ENCODE measurements around the gene LRTM1. TPM values are rescaled to one million over a fixed set of nuclear protein-coding genes. Genes with fewer than 3 reads are reported as not detected.

The LRTM1 gene
- total RNA-seq, 4 donors from 2014 or later: not detected

GRCh38 chr3:54950391-54951003 lies 22.6 kb upstream of the LRTM1 start:
- no peaks in the 10 kb centered on the region for H3K27me3 ChIP-seq
- no peaks in the 10 kb centered on the region for H3K36me3 ChIP-seq
- WGBS: 56% methylated on average over 7 of the region's 7 CpGs
- H3K4me1 ChIP-seq: peaks cover 10 to 44% (median 40%) of the 10 kb centered on the region in 4 donors
- H3K4me3 ChIP-seq: no peak overlapping the region
- no peaks in the 10 kb centered on the region for H3K9me3 ChIP-seq
- TF ChIP-seq, protein P1, sequence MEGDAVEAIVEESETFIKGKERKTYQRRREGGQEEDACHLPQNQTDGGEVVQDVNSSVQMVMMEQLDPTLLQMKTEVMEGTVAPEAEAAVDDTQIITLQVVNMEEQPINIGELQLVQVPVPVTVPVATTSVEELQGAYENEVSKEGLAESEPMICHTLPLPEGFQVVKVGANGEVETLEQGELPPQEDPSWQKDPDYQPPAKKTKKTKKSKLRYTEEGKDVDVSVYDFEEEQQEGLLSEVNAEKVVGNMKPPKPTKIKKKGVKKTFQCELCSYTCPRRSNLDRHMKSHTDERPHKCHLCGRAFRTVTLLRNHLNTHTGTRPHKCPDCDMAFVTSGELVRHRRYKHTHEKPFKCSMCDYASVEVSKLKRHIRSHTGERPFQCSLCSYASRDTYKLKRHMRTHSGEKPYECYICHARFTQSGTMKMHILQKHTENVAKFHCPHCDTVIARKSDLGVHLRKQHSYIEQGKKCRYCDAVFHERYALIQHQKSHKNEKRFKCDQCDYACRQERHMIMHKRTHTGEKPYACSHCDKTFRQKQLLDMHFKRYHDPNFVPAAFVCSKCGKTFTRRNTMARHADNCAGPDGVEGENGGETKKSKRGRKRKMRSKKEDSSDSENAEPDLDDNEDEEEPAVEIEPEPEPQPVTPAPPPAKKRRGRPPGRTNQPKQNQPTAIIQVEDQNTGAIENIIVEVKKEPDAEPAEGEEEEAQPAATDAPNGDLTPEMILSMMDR (IDR thresholded peaks at IDR 0.05): no peak
- TF ChIP-seq POLR2A (IDR thresholded peaks at IDR 0.05; ENCODE audit: low read depth): no peak
- no peak for TF ChIP-seq EP300 (IDR thresholded peaks at IDR 0.05)
- no peak for TF ChIP-seq POLR2AphosphoS5 (IDR thresholded peaks at IDR 0.05)
- H3K27ac ChIP-seq (replicated peaks in 1 of 4): no peak overlapping the region
- intact Hi-C loops (cut with DNase I): loop anchor here (5.0 to 10.0 kb wide), 3 partner anchors 78 to 534 kb away; partner anchors contain the start of gene WNT5A
- DNase-seq (ENCODE audit: extremely low spot score): no peak

GRCh38 chr3:54949491-54950044 lies 21.7 kb upstream of the LRTM1 start:
- DNase-seq (ENCODE audit: extremely low spot score): no peak
- Histone ChIP-seq H3K36me3 (no peaks in the 10 kb centered on the region), H3K9me3 (no peaks in the 10 kb centered on the region), H3K27me3 (no peaks in the 10 kb centered on the region), H3K4me3 (no peak overlapping the region), H3K4me1 (peaks cover 10 to 42% (median 38%) of the 10 kb centered on the region in 4 donors), H3K27ac (replicated peaks in 1 of 4) (no peak overlapping the region)
- WGBS: 83% methylated on average over 4 of the region's 4 CpGs
- intact Hi-C loops (cut with DNase I): loop anchor here (5.0 to 10.0 kb wide), 3 partner anchors 77 to 535 kb away; partner anchors contain the start of gene WNT5A
- TF ChIP-seq, protein P1 (IDR thresholded peaks at IDR 0.05): no peak
- no peak for TF ChIP-seq POLR2A (IDR thresholded peaks at IDR 0.05; ENCODE audit: low read depth)
- no peak for TF ChIP-seq EP300 (IDR thresholded peaks at IDR 0.05)
- TF ChIP-seq POLR2AphosphoS5 (IDR thresholded peaks at IDR 0.05): no peak

DNA sequence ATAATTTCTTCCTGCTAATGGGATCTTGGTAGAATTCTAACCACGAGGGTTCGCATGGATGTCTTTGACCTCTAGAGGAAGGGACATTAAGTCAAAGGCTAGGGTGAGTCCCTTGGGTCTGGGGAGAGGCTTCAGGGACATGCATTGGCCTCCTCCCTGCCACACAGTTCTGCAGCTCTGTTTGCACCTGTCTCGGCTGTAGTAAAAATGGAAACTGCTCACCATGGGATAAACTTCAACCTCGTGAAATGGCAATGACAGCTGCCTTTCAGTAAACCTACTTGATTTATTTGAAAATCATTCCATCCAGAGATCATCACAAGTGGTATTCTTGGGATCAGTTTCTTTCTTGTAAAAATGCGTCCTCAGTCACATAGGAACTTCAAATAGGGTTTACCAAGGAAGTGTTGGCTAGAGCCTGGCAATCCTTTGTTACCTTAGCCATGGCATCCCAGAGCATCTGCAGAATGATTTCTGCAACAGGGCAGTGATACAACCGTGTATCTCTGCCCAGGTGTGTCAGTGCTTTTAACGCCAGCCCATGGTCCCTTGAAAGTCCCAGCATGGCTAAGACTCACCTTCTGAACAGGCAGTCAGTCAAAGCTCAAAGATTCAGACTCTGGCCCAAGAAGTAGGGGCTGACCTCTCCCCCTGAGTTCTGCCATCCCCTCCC lies 14.0 kb upstream of the LRTM1 start:
- intact Hi-C loops (cut with DNase I): no loop called here

GRCh38 chr3:54940971-54941370 lies 13.1 kb upstream of the LRTM1 start:
- H3K4me3 ChIP-seq: no peak overlapping the region
- 87% methylated on average over 2 of the region's 2 CpGs for WGBS
- no peak overlapping the region for H3K27ac ChIP-seq (replicated peaks in 1 of 4)
- no peak for DNase-seq (ENCODE audit: extremely low spot score)
- TF ChIP-seq POLR2A (IDR thresholded peaks at IDR 0.05; ENCODE audit: low read depth) (no peak), EP300 (IDR thresholded peaks at IDR 0.05) (no peak), POLR2AphosphoS5 (IDR thresholded peaks at IDR 0.05) (no peak)
- TF ChIP-seq, protein P1 (IDR thresholded peaks at IDR 0.05): no peak
- H3K27me3 ChIP-seq: no peaks in the 10 kb centered on the region
- H3K9me3 ChIP-seq: no peaks in the 10 kb centered on the region
- H3K4me1 ChIP-seq: no peaks in the 10 kb centered on the region
- intact Hi-C loops (cut with DNase I): no loop called here
- H3K36me3 ChIP-seq: no peaks in the 10 kb centered on the region

More for the DNA sequence above, 14.0 kb upstream of the LRTM1 start:
- DNase-seq (ENCODE audit: extremely low spot score): no peak
- no peaks in the 10 kb centered on the region for H3K27me3 ChIP-seq
- no peak overlapping the region for H3K27ac ChIP-seq (replicated peaks in 1 of 4)
- TF ChIP-seq EP300 (IDR thresholded peaks at IDR 0.05) (no peak), POLR2A (IDR thresholded peaks at IDR 0.05; ENCODE audit: low read depth) (no peak), POLR2AphosphoS5 (IDR thresholded peaks at IDR 0.05) (no peak)
- H3K4me1 ChIP-seq: no peaks in the 10 kb centered on the region
- 93% methylated on average over 7 of the region's 7 CpGs for WGBS
- no peaks in the 10 kb centered on the region for H3K9me3 ChIP-seq
- H3K4me3 ChIP-seq: no peak overlapping the region
- no peaks in the 10 kb centered on the region for H3K36me3 ChIP-seq

All from esophagus muscularis mucosa (tissue), 4 donors.